HepG2 (cell line): ENCODE measurements around the gene IFT57.

Source experiments
- ZNF207 ChIP-seq: fragments of 450-650 bp; IDR thresholded peaks from 2 replicates; pipeline ENCODE4 v1.6.1; 2016; ENCODE audit warnings: antibody characterized with exemption, borderline replicate concordance
- ZNF589 ChIP-seq: sonication (generic); formaldehyde crosslinking; conservative IDR thresholded peaks from 2 replicates; pipeline ENCODE4 v1.8.0; 2022; ENCODE audit warnings: mild to moderate bottlenecking, moderate library complexity, missing genetic modification reagents

GRCh38 chr3:108118038-108118768 is 104.0 kb downstream of the IFT57 start:
- TF ChIP-seq ZNF207 (no peak), ZNF589 (CRISPR knock-in tag) (no peak)
